Measurements from ENCODE around the gene AGPAT1. TPM values are rescaled to one million over a fixed set of nuclear protein-coding genes. Genes with fewer than 3 reads are reported as not detected.
"Not testable (repeated sequence)": the region's sequence is repeated elsewhere in the genome, so short reads cannot be mapped to it uniquely, and the experiment has no call there.

The AGPAT1 gene
- polyA plus RNA-seq, 1 of the 3 experiments (the other 2 are of a cell fraction): 118 TPM

DNA sequence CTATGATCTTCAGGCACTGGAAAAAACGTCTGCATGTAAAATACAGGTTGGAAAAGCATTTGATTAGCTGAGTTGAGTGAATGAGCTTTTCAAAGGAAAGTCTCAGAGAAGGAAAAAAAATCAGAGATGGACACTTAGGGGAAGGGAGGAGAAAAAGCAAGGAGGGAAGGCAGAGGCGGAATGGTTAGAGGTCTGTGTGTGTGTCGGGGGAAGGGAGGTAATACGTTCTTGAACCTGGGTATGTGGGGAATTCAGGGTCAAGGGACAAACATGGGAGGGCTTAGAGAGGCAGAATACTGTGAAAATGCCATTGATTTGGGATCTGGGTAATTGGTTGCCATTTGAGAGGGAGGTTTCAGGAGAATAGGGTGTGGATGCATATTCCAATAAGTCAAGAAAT, 29.2 kb downstream of the AGPAT1 start:
- ChIA-PET CTCF (interaction anchor here (0.6 kb wide), 1 partner anchor 654 kb away, joined by 4 read pairs; no protein-coding TSS in a partner anchor), POLR2A (no interaction called here)
- Histone ChIP-seq H3K4me2 (no peak overlapping the region), H3K79me2 (ENCODE audit: insufficient read depth) (no peaks in the 10 kb centered on the region), H3K4me1 (ENCODE audit: control insufficient read depth in 1 of 2, insufficient read depth in 2 of 2, low read depth in 1 of 2, low read length in 1 of 2) (peaks cover 0 to 5% of the 10 kb centered on the region in 2 experiments; a peak in 1 of 4 replicates), H2AFZ (ENCODE audit: low read depth) (no peak overlapping the region), H3K4me3 (ENCODE audit: low read depth in 2 of 2, low read length in 1 of 2) (no peak overlapping the region), H3K36me3 (replicated peaks in 1 of 2; ENCODE audit: control insufficient read depth in 1 of 2, insufficient read depth in 2 of 2, low read length in 1 of 2) (no peaks in the 10 kb centered on the region), H3K27me3 (ENCODE audit: insufficient read depth) (no peaks in the 10 kb centered on the region), H3F3A (replicated peaks; ENCODE audit: insufficient read depth) (no peaks in the 10 kb centered on the region), H3K27ac (ENCODE audit: low read depth in 2 of 2, low read length in 1 of 2) (no peak overlapping the region), H3K9me2 (no peaks in the 10 kb centered on the region), H3K9me3 (no peaks in the 10 kb centered on the region), H3K9ac (no peak overlapping the region), H4K20me1 (ENCODE audit: insufficient read depth) (no peaks in the 10 kb centered on the region)
- TF ChIP-seq, protein P1, sequence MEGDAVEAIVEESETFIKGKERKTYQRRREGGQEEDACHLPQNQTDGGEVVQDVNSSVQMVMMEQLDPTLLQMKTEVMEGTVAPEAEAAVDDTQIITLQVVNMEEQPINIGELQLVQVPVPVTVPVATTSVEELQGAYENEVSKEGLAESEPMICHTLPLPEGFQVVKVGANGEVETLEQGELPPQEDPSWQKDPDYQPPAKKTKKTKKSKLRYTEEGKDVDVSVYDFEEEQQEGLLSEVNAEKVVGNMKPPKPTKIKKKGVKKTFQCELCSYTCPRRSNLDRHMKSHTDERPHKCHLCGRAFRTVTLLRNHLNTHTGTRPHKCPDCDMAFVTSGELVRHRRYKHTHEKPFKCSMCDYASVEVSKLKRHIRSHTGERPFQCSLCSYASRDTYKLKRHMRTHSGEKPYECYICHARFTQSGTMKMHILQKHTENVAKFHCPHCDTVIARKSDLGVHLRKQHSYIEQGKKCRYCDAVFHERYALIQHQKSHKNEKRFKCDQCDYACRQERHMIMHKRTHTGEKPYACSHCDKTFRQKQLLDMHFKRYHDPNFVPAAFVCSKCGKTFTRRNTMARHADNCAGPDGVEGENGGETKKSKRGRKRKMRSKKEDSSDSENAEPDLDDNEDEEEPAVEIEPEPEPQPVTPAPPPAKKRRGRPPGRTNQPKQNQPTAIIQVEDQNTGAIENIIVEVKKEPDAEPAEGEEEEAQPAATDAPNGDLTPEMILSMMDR (IDR thresholded peaks at IDR 0.05): no peak
- no peak for DNase-seq
- 65% methylated on average over 4 of the region's 4 CpGs for WGBS (ENCODE audit: low lambda C conversion rate)

GRCh38 chr6:32146287-32146686, 29.6 kb downstream of the AGPAT1 start:
- Histone ChIP-seq H3K27ac (ENCODE audit: low read depth in 2 of 2, low read length in 1 of 2) (no peak overlapping the region), H3K36me3 (replicated peaks in 1 of 2; ENCODE audit: control insufficient read depth in 1 of 2, insufficient read depth in 2 of 2, low read length in 1 of 2) (no peaks in the 10 kb centered on the region), H2AFZ (ENCODE audit: low read depth) (no peak overlapping the region), H3K9me2 (no peaks in the 10 kb centered on the region), H3K9me3 (no peaks in the 10 kb centered on the region), H3K27me3 (ENCODE audit: insufficient read depth) (no peaks in the 10 kb centered on the region), H4K20me1 (ENCODE audit: insufficient read depth) (no peaks in the 10 kb centered on the region), H3K4me1 (ENCODE audit: control insufficient read depth in 1 of 2, insufficient read depth in 2 of 2, low read depth in 1 of 2, low read length in 1 of 2) (peaks cover 0 to 3% of the 10 kb centered on the region in 2 experiments; a peak in 1 of 4 replicates), H3F3A (replicated peaks; ENCODE audit: insufficient read depth) (no peaks in the 10 kb centered on the region), H3K4me3 (ENCODE audit: low read depth in 2 of 2, low read length in 1 of 2) (no peak overlapping the region), H3K4me2 (no peak overlapping the region), H3K9ac (no peak overlapping the region), H3K79me2 (ENCODE audit: insufficient read depth) (no peaks in the 10 kb centered on the region)
- no peak for DNase-seq
- CTCF ChIA-PET: interaction anchor here (0.6 kb wide), 1 partner anchor 654 kb away, joined by 4 read pairs; no protein-coding TSS in a partner anchor
- POLR2A ChIA-PET: no interaction called here
- TF ChIP-seq NRF1 (IDR thresholded peaks at IDR 0.05; ENCODE audit: low read depth, low read length): no peak
- TF ChIP-seq IRF3 (IDR thresholded peaks at IDR 0.05; ENCODE audit: low read depth, low read length): no peak
- TF ChIP-seq, protein P2, sequence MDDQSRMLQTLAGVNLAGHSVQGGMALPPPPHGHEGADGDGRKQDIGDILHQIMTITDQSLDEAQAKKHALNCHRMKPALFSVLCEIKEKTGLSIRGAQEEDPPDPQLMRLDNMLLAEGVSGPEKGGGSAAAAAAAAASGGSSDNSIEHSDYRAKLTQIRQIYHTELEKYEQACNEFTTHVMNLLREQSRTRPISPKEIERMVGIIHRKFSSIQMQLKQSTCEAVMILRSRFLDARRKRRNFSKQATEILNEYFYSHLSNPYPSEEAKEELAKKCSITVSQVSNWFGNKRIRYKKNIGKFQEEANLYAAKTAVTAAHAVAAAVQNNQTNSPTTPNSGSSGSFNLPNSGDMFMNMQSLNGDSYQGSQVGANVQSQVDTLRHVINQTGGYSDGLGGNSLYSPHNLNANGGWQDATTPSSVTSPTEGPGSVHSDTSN (IDR thresholded peaks at IDR 0.05): no peak
- no peak for TF ChIP-seq FOXM1 (IDR thresholded peaks at IDR 0.05; ENCODE audit: low read depth)
- TF ChIP-seq CHD2 (IDR thresholded peaks at IDR 0.05; ENCODE audit: low read length, partially characterized antibody): no peak
- WGBS (ENCODE audit: low lambda C conversion rate): 97% methylated on average over 1 of the region's 1 CpG

GRCh38 chr6:32144238-32144637, 31.6 kb downstream of the AGPAT1 start:
- DNase-seq; H3K4me3 ChIP-seq (ENCODE audit: low read depth in 2 of 2, low read length in 1 of 2); H3K79me2 ChIP-seq (ENCODE audit: insufficient read depth); H3K9ac ChIP-seq; H3K27me3 ChIP-seq (ENCODE audit: insufficient read depth); H2AFZ ChIP-seq (ENCODE audit: low read depth); H3K9me2 ChIP-seq; H3K9me3 ChIP-seq; H3K27ac ChIP-seq (ENCODE audit: low read depth in 2 of 2, low read length in 1 of 2); POLR2A ChIA-PET; H3K4me2 ChIP-seq; H4K20me1 ChIP-seq (ENCODE audit: insufficient read depth); H3K36me3 ChIP-seq (replicated peaks in 1 of 2; ENCODE audit: control insufficient read depth in 1 of 2, insufficient read depth in 2 of 2, low read length in 1 of 2); H3F3A ChIP-seq (replicated peaks; ENCODE audit: insufficient read depth); H3K4me1 ChIP-seq (ENCODE audit: control insufficient read depth in 1 of 2, insufficient read depth in 2 of 2, low read depth in 1 of 2, low read length in 1 of 2): not testable (repeated sequence)
- CTCF ChIA-PET: interaction anchor here (1.4 to 1.5 kb wide), 2 partner anchors 10 to 25 kb away, joined by 3 to 5 read pairs; no protein-coding TSS in a partner anchor
- WGBS (ENCODE audit: low lambda C conversion rate): 89% methylated on average over 7 of the region's 7 CpGs

All from SK-N-SH (cell line).